Measurements from ENCODE around the gene CRPPA.

DNA sequence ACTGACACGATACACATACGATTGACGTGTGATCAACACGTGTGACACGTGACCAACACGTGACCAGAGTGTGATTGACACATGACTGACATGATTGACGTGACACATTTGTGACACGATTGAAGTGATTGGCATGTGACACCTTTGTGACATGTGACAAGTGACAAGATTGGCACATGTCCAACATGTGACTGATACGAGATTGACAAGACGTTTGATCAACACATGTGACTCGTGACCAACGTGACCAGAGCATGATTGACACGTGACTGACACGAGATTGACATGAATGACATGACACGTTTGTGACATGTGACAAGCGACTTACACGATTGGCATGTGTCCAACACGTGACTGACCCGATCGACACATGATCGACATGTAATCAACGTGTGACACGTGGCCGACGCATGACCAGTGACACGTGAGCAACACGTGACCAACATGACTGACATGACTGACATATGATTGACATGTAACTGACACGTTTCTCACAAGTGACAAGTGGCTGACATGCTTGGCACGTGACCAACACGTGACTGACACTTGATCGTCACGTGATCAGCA lies 22.0 kb downstream of the CRPPA start:
- TF ChIP-seq, protein P1, sequence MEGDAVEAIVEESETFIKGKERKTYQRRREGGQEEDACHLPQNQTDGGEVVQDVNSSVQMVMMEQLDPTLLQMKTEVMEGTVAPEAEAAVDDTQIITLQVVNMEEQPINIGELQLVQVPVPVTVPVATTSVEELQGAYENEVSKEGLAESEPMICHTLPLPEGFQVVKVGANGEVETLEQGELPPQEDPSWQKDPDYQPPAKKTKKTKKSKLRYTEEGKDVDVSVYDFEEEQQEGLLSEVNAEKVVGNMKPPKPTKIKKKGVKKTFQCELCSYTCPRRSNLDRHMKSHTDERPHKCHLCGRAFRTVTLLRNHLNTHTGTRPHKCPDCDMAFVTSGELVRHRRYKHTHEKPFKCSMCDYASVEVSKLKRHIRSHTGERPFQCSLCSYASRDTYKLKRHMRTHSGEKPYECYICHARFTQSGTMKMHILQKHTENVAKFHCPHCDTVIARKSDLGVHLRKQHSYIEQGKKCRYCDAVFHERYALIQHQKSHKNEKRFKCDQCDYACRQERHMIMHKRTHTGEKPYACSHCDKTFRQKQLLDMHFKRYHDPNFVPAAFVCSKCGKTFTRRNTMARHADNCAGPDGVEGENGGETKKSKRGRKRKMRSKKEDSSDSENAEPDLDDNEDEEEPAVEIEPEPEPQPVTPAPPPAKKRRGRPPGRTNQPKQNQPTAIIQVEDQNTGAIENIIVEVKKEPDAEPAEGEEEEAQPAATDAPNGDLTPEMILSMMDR (IDR thresholded peaks at IDR 0.05; ENCODE audit: low read depth, low read length) = no peak
- TF ChIP-seq MAX (IDR thresholded peaks at IDR 0.05; ENCODE audit: low read depth, low read length) (peak; percentile 81), POLR2A (IDR thresholded peaks at IDR 0.05; ENCODE audit: extremely low read depth, insufficient read length) (no peak)
